Right lobe of liver (tissue), 4 donors: ENCODE results near the gene CCDC92.

Source experiments
- POLR2A ChIP-seq: fragments of 450-650 bp; IDR thresholded peaks from one replicate; pipeline ENCODE4 v1.6.1; 2017; ENCODE audit warnings: antibody characterized with exemption, mild to moderate bottlenecking
- TF ChIP-seq, protein P1 (sequence below), 4 donors: fragments of 200-600 bp in 3 of 4; fragments of 450-650 bp in 1 of 4; IDR thresholded peaks; one replicate each; pipeline versions ENCODE4 v1.5.1 to v1.8.0; 2016 to 2022; ENCODE audit warnings: antibody characterized with exemption in 4 of 4, mild to moderate bottlenecking in 2 of 4
- donor health status: DM: no; HTN: no; CAD: no.
- donor health status: DM: no; HTN: no; CAD: no.
- donor health status: DM: no; HTN: yes; CAD: no.

DNA sequence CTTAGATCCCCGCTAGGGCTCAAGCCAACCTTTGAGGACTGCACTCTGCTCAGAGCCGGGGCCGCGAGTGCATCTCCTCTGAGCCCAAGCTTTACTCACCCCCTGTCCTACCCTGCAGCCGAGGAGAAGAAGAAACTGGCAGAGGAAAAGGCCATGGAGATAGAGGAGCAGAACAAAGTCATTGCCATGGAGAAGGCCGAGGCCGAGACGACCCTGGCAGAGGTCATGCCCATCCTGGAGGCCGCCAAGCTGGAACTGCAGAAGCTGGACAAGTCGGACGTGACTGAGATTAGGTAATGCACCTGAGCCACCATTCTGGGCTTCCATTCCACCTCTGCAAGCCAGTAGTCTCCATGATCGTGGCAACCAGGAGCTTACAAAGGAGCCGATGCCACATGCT, 69.8 kb downstream of the CCDC92 start:
- TF ChIP-seq, protein P1, sequence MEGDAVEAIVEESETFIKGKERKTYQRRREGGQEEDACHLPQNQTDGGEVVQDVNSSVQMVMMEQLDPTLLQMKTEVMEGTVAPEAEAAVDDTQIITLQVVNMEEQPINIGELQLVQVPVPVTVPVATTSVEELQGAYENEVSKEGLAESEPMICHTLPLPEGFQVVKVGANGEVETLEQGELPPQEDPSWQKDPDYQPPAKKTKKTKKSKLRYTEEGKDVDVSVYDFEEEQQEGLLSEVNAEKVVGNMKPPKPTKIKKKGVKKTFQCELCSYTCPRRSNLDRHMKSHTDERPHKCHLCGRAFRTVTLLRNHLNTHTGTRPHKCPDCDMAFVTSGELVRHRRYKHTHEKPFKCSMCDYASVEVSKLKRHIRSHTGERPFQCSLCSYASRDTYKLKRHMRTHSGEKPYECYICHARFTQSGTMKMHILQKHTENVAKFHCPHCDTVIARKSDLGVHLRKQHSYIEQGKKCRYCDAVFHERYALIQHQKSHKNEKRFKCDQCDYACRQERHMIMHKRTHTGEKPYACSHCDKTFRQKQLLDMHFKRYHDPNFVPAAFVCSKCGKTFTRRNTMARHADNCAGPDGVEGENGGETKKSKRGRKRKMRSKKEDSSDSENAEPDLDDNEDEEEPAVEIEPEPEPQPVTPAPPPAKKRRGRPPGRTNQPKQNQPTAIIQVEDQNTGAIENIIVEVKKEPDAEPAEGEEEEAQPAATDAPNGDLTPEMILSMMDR (IDR thresholded peaks at IDR 0.05): no peak
- TF ChIP-seq POLR2A: no peak
